Fibroblast of the conjunctiva (primary cell): ENCODE measurements around the gene PELO.
A peak's percentile ranks its signal among the peaks of the same experiment; 100 is the strongest.

Experiments
- DNase-seq: peaks from one replicate; pipeline ENCODE4 v3.0.0-alpha.2; 2010; ENCODE audit warnings: low read depth

The PELO gene

DNA sequence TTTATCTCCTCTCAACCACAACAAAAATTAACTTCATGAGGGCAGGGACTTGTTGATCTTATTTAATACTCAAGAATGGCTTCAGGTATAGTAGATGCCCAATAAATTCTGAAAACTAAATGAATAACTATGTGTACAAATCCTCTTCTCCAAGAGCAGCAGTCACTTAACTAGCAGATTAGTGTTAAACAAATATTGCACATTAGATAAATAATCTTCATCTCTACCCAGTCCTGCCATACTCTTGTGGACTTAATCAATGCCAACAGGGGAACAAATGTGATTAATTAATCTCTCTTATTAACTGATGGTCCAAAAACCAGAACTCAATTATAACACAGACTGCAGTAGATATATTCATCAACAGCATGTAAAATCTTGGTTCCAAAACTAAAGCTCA lies 15.0 kb upstream of the PELO start:
- DNase-seq = no peak

DNA sequence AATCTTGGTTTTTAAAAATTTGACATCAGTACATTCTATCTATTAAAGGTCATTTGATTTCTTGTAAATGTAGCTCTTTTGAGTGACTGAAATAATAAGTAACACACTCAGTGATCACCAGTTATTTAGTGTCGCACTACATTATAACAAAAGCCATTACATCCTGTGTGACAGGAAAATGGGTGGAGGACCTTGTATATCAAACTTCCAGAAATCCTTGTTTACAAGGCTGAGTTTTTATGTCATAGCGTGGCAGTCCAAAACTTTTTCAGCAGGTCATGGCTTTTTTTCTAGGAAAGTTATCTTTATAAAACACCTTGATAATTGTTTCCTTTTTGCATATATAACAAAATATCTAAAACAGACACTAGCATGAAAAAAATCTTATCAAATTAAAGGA lies 14.4 kb upstream of the PELO start:
- DNase-seq = no peak

- DNase-seq = no peak
Observed at GRCh38 chr5:52774005-52774410, 13.7 kb upstream of the PELO start.

DNA sequence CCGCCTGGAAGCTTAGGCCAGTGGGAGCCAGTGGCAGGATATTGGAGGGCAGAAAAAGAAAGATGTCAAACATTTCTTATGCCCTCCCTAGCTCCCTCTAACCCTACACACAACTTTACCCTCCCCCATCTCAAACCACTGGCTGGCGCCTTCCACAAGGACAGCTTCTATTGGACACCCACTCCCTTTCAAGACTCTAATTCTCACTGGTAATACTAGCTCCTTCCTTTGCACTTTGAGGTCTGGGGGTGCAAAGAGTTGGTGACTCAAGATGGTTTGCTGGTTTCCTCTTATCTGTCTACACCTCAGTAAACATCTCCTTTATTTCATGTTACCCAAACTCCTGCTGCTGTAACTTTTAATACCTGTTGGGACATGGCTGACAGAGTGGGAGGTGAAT lies 11.6 kb upstream of the PELO start:
- DNase-seq = no peak

GRCh38 chr5:52777186-52777585 lies 10.5 kb upstream of the PELO start:
- no peak for DNase-seq

DNA sequence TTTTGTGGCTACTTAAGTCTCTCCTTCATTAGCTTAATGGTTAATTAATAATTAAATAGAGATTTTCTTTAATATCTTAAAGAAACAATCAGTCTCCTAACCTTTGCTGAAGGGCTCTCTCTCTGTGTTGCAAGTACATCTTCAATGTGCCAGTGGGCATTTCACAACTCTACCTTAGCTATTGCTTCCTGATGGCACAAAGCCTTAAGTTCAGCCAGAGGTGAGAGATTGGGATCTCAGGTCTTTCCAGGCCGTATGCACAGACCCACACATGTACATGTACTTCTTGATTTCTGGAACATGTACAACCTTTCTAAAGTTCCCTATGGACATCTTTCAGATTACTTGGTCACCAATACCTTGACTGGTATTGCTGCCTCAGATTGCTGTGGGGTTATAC lies 8.9 kb upstream of the PELO start:
- DNase-seq = no peak

DNA sequence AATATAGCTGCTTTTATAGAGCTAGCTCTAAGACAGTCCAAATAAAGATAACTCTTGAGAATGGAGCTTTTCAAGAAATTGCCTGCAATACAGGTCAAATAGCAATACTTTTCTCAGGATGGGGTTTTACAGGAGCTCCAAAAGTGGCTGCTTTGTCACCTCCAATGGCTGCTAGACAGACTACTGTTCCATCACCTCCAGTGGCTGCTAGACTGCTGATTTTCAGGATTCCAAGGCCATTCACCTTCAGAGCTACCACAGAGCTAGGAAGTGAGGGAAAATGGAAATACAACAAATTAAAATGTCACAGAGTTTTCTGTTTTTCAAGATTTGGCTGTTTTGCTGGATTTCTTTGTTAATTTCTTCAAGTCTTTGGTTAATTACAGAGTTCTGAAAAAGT lies 8.5 kb upstream of the PELO start:
- DNase-seq = no peak

DNA sequence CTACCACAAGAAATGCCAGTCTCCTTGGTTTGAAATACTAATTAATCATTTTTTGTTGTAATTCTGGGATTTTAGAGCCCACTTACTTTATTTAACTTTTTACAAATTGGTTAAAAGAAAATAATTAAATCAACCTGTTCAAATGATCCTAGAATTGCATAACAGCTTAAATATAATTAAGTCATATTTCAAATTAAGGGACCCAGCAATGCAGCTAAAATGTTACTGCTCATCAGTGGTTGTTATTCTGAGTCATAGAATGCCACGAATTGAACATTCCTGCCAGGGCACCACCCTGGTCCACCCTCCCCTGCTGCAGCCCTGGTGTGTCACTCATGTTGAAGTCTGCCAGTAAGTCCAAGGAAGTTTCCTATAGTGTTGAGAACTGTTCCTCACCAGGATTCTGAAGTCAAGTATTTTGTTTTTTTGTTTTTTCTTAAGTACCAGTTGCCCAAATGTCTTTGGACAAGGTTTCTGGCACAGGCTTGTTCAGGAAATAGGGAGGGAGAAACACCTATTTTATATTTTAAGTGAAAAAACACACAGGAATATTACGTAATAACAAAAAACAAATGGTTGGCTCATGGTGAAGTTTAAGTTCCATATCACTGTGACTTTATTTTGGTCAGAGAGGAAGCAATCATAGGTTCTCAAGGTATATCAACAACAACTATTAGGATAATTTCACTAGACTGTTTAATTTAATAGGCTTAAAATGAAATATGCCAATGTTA lies 4.3 kb upstream of the PELO start:
- DNase-seq = no peak

GRCh38 chr5:52784737-52785136 lies 3.0 kb upstream of the PELO start:
- no peak for DNase-seq

DNA sequence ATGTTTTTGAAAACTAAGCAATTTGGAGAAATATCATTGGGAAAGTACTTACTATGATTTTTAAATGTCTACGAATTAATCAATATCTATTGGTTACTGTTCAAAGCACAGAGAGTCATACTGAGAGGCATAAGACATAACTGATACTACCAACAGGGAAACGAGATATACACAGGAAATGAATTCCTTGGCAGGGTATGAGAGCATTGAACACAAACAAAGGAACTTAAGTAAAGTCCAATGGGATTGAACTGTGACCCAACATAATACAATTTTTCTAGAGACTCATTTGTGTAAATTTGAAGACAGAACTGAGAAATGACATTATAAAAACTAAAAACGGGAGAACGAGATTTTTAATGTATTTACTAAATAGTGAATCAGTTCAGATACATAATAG lies 1.3 kb upstream of the PELO start:
- DNase-seq = no peak

DNA sequence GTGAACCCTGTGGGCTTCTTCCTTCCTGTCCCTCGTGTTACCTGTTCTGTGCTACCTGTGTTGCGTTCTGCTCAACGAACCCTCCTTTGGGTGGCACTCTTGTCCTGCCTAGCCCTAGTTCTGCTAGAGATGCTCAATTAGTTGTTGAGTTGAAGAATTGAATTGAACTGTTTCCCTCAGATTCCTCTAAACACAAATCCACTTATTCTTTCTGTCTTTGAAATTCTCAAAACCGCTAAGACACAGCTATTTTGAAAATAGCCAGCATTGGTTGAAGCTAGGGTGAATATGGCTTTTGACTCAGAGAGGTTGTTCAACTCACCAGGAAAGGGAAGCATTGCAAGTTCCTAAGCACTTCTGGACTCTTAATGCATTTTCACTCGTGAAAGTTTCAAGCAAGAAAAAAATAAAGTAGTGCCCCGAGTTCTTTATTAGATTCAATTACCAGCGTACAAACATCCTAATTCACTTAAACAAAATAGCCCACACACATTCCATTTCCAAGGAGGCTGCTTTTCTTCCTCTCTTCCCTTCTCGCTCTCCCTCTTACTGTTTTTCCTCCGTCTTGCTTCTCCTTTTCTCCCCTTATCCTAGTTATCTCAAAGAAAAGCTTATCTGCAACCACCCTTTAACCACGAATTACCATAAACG lies 642 bp upstream of the PELO start:
- DNase-seq = no peak

- no peak for DNase-seq
Observed at GRCh38 chr5:52788505-52788821, 747 bp downstream of the PELO start.

DNA sequence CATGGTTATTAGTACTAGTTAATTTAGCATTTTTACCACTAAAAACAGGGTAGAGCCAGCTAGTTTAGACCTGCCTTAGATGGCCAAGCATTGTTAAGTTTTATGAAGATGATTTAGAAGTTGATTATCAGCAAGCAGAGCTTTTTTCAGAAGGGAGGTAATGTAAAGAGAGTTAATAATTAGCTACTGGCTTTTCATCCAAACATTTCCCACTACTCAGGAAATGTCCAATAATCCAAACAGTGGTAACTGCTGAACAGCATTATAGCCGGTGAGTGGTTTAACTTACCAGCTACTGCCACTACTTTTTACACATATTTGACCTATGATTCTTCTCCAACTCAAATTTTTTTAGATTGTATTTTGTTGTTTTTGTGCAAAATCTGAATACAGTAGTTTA lies 1.7 kb downstream of the PELO start:
- DNase-seq = no peak

- DNase-seq = no peak
Observed at GRCh38 chr5:52789851-52790250, 2.1 kb downstream of the PELO start.

DNA sequence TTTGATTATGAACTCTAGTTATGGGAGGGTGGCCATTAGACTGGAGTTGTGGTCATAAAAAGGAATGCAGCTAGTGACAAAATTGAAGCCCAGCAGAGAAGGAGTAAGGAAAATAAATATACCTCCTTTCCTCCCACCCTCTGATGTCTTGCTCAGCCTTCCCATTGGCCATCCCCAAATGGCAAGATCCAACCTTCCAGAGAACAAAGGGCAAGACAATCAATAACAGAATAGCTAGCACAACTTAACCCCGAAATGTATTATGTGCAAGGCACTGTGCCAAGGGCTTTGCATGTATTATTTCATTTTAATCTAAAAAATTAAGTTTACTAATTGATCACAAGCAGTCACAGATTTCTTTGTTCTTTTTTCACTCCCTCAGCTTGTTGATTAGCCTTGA lies 3.6 kb downstream of the PELO start:
- DNase-seq = no peak

GRCh38 chr5:52794519-52794918 lies 6.8 kb downstream of the PELO start:
- no peak for DNase-seq

GRCh38 chr5:52796031-52796430 lies 8.3 kb downstream of the PELO start:
- no peak for DNase-seq

- no peak for DNase-seq
Observed at GRCh38 chr5:52796516-52797103, 8.9 kb downstream of the PELO start.

GRCh38 chr5:52798938-52799337 lies 11.2 kb downstream of the PELO start:
- DNase-seq = no peak

DNA sequence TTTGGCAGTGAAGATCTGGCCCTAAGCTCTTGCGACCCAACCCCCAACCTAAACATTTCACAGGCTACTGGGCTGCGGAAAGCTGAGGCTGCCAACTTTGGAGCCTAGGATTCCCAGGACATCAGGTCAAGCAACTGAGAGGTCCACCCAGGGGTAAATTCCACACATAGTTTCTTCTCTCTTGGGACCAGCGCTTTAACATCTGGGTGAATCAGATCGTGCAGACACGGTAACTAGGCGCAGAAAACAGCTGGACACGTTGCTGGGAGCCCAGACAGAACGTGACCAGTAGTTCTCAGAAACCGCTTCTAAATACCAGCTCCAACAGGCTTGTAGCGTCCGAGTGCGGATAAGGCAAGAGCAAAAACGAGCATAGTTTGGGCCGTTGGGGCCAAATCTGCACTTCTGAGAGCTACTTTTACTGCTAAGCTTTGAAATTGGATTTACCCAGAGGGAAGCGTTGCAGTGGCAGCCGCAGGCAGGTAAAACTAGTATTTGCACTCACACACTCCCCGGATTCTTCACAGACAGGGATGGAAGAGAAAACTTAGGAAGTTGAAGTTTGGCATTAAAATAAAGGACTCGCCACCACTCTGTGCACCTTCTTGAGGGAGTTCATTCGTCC lies 11.8 kb downstream of the PELO start:
- peak; percentile 80 for DNase-seq

DNA sequence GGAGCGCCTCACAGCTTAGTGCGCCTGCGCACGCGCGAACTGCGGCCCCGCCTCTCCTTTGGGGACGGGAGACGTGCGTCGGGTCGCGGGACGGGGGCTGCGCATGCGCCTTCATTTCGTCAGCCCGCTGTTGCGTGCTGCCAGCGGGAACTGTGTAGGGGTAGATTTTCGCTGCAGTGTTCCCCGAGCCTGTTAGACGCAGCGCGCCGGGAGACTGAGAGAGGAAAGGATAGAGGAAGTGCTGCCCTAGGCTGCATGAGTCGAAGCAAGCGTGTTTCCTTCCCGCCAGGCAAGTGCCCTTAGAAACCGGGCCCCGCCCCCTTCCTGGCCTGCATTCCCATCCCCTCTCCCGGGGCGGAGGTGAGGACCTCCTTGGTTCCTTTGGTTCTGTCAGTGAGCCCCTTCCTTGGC lies 12.3 kb downstream of the PELO start:
- peak; percentile 92 for DNase-seq

DNA sequence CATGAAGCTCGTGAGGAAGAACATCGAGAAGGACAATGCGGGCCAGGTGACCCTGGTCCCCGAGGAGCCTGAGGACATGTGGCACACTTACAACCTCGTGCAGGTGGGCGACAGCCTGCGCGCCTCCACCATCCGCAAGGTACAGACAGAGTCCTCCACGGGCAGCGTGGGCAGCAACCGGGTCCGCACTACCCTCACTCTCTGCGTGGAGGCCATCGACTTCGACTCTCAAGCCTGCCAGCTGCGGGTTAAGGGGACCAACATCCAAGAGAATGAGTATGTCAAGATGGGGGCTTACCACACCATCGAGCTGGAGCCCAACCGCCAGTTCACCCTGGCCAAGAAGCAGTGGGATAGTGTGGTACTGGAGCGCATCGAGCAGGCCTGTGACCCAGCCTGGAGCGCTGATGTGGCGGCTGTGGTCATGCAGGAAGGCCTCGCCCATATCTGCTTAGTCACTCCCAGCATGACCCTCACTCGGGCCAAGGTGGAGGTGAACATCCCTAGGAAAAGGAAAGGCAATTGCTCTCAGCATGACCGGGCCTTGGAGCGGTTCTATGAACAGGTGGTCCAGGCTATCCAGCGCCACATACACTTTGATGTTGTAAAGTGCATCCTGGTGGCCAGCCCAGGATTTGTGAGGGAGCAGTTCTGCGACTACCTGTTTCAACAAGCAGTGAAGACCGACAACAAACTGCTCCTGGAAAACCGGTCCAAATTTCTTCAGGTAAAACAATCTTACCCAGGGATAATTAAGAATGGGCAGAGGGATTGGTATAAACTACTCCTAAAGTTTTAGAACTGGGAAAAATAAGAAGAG lies 12.9 kb downstream of the PELO start:
- no peak for DNase-seq

GRCh38 chr5:52801329-52801728 lies 13.6 kb downstream of the PELO start:
- no peak for DNase-seq
